HG03097 (cell line): Measurements from ENCODE around the gene AP1G2.

ENCODE experiments used
- ATAC-seq: cut with Tn5 transposase; IDR thresholded peaks from one replicate; pipeline ENCODE4 v1.9.1; 2021; ENCODE audit not compliant: unreplicated experiment, low FRiP score

AP1G2 gene

DNA sequence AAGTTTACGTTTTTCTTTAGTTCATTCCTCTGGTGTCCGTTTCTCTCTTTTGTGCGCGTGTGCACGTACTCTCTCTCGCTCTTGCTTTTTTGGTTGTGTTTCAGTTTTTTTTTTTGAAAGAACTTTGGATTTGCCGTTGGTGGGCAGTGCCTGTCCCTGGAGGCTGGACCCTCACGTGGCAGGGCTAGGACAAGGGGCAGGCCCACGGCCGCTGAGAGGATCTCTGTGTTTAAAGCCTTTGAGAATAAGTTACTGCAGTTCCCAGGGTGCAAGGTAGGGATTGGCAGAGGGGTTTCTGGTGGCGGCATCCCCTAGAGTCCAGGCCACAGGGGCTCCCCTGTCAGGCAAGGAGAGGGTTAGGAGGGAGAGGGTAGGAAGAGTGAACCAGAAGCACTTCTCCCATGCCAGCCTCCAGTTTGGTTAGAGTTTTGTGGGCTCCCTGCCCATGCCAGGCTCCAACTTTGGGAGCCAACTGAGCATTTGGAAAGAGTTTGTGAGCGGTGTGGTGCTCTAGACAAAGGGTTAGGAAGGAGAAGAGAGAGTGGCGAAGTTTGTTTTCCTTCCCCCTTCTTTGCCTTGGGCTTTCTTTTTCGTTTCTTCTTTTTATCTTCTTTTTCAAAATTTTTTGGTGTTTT is 46.6 kb downstream of the AP1G2 start:
- ATAC-seq: no peak

DNA sequence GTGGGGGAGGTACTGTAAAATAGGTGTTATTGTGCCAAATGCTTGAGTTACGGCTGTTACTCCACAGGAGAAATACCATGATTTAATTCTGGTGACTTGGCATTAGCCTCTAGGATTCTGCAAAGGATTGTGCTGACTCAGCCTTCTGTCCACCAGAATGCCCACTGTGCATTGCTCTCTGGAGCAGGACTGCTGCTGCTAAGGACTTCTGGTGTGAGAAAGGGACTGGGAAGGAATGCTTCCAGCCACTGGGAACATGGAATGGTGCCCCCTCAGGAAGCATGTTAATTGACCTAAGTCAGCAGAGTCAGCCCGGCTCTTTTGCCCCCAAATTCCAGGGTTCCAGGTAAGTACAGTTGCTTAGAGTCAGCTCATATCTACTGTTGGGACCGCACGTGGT is 48.9 kb downstream of the AP1G2 start:
- ATAC-seq: no peak

GRCh38 chr14:23517650-23518326 is 49.8 kb downstream of the AP1G2 start:
- ATAC-seq: no peak

- ATAC-seq: no peak
These were observed 53.0 kb downstream of the AP1G2 start for GRCh38 chr14:23514644-23514957.

DNA sequence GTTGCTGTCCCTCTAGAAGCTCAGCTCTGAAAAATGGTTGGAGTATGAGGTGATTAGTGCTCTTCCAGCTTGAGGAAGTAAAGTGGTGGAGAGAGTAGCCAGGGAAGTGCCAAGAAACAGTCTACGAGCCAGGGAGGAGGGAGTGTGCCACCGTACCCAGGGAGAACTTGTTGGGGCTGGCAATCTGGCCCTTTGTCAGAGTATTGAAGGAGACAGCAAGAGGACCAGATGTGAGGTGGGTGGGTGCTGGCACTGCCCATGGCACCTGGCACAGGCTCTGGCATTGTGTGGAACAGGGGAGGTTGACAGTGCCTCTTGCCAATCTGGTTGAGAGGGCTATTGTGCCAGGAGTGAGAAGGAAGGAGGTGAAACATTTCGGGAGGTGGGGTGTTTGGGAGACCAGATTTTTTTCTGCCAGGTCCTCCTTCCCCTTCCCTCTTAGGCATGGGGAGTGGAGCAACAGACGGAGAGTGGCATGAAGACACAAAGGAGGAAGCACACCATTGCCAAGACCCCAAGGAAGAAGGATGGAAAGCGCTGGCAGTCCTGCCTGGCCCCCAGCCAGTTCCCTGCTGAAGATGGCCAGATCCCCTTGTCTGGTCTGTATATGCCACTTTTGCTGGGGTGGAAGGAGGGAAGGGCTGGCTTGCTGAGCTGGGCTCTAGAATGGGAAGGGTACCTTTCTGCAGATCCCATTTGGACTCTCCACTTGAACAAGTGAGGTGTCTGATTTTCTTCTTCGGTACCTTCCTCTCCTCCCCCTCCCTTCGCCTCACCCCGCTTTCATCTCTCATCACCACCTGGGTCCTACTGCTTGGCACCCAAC is 53.6 kb downstream of the AP1G2 start:
- no peak for ATAC-seq

- no peak for ATAC-seq
These were observed 54.4 kb downstream of the AP1G2 start for GRCh38 chr14:23513005-23513817.

DNA sequence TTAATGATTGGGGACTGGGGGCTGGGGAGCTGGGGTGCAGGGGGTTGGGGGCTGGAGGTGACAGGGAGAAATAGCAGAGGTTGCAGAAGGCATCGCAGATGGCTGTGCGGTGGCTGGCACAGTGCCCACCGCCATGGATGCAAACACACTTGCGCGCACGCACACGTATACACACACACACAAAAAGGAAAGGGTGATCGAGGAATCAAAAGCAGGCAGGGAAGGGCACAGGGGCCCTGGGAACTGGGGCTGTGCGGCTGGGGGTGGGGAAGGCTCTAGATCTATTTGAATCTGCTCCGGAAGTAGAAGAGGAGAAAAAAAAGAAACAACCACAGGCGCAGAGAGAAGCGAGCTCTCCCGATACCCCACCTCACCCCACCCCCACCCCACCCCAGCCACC is 55.4 kb downstream of the AP1G2 start:
- no peak for ATAC-seq
